Stimulated activated CD8-positive, alpha-beta memory T cell treated with anti-CD3 and anti-CD28 coated beads, Interleukin-12 subunit alpha, Interleukin-12 subunit beta, amount 100 ng/mL, for 24 hours (primary cell): ENCODE results near the gene SF3B1.
"Not testable (repeated sequence)": the region's sequence is repeated elsewhere in the genome, so short reads cannot be mapped to it uniquely, and the experiment has no call there.

Experiments
- DNase-seq: peaks from one replicate; pipeline ENCODE4 v3.0.0-alpha.2; 2020; ENCODE audit errors: extremely low read depth

Gene SF3B1

GRCh38 chr2:197379918-197380309, 54.9 kb downstream of the SF3B1 start:
- not testable (repeated sequence) for DNase-seq

GRCh38 chr2:197379308-197379917, 55.4 kb downstream of the SF3B1 start:
- DNase-seq = not testable (repeated sequence)

GRCh38 chr2:197378494-197379307, 56.1 kb downstream of the SF3B1 start:
- peak; percentile 3 for DNase-seq

- no peak for DNase-seq
Measured at GRCh38 chr2:197378086-197378485, 56.7 kb downstream of the SF3B1 start.

- no peak for DNase-seq
Measured at GRCh38 chr2:197377670-197378069, 57.2 kb downstream of the SF3B1 start.

- DNase-seq = no peak
Measured at GRCh38 chr2:197372592-197372991, 62.2 kb downstream of the SF3B1 start.

GRCh38 chr2:197370664-197371063, 64.2 kb downstream of the SF3B1 start:
- not testable (repeated sequence) for DNase-seq

- no peak for DNase-seq
Measured at GRCh38 chr2:197369933-197370320, 64.9 kb downstream of the SF3B1 start.

GRCh38 chr2:197369228-197369932, 65.4 kb downstream of the SF3B1 start:
- DNase-seq = no peak

GRCh38 chr2:197368412-197368811, 66.4 kb downstream of the SF3B1 start:
- no peak for DNase-seq

GRCh38 chr2:197363998-197364397, 70.8 kb downstream of the SF3B1 start:
- no peak for DNase-seq

- DNase-seq = no peak
Measured at GRCh38 chr2:197360744-197361156, 74.1 kb downstream of the SF3B1 start.

GRCh38 chr2:197359859-197360258, 75.0 kb downstream of the SF3B1 start:
- DNase-seq = no peak

- no peak for DNase-seq
Measured at GRCh38 chr2:197358931-197359330, 75.9 kb downstream of the SF3B1 start.

- DNase-seq = no peak
Measured at GRCh38 chr2:197357986-197358385, 76.8 kb downstream of the SF3B1 start.

GRCh38 chr2:197356136-197356535, 78.7 kb downstream of the SF3B1 start:
- no peak for DNase-seq

- DNase-seq = no peak
Measured at GRCh38 chr2:197354169-197354558, 80.7 kb downstream of the SF3B1 start.

- DNase-seq = no peak
Measured at GRCh38 chr2:197353393-197354168, 81.2 kb downstream of the SF3B1 start.

- no peak for DNase-seq
Measured at GRCh38 chr2:197349699-197350098, 85.1 kb downstream of the SF3B1 start.

GRCh38 chr2:197348721-197349360, 86.0 kb downstream of the SF3B1 start:
- no peak for DNase-seq

GRCh38 chr2:197345846-197346370, 88.9 kb downstream of the SF3B1 start:
- DNase-seq = no peak
